Measurements from ENCODE around the gene TIMP3. TPM values are rescaled to one million over a fixed set of nuclear protein-coding genes. Genes with fewer than 3 reads are reported as not detected.

Gene TIMP3
- polyA plus RNA-seq, 3 donors = not detected

GRCh38 chr22:32876516-32876915, 75.0 kb downstream of the TIMP3 start:
- Histone ChIP-seq H3K79me2 (ENCODE audit: insufficient read depth, low read length) (no peaks in the 10 kb centered on the region), H2AFZ (ENCODE audit: insufficient read depth, low read depth, low read length, poor library complexity, severe bottlenecking) (no peak overlapping the region), H3K27me3 (ENCODE audit: control insufficient read depth in 2 of 2, insufficient read depth in 2 of 2, low read length in 2 of 2) (peaks cover 3 to 12% of the 10 kb centered on the region in 2 donors), H3K36me3 (replicated peaks in 1 of 2; ENCODE audit: control insufficient read depth in 1 of 2, insufficient read depth in 2 of 2, low read length in 2 of 2) (no peaks in the 10 kb centered on the region), H3K4me3 (replicated peaks in 1 of 3; ENCODE audit: low read depth in 2 of 3, low read length in 3 of 3) (no peak overlapping the region), H3K9ac (ENCODE audit: insufficient read depth, low read length, poor library complexity, severe bottlenecking) (no peak overlapping the region), H3K4me2 (replicated peaks; ENCODE audit: extremely low read depth, low read length, poor library complexity, severe bottlenecking) (no peak overlapping the region), H3K9me3 (replicated peaks in 1 of 2; ENCODE audit: control insufficient read depth in 1 of 2, insufficient read depth in 1 of 2, low read length in 2 of 2) (no peaks in the 10 kb centered on the region), H3K4me1 (ENCODE audit: control insufficient read depth in 1 of 2, insufficient read depth in 2 of 2, low read length in 2 of 2) (no peaks in the 10 kb centered on the region), H3K27ac (ENCODE audit: low read depth in 1 of 2, low read length in 2 of 2) (no peak overlapping the region), H4K20me1 (ENCODE audit: insufficient read depth, low read length) (no peaks in the 10 kb centered on the region)
- no peaks in the 10 kb centered on the region for H3K36me3 Mint-ChIP-seq
- H3K4me3 Mint-ChIP-seq = no peak overlapping the region
- H3K9me3 Mint-ChIP-seq = peaks cover 0 to 1% (median 0%) of the 10 kb centered on the region in 7 donors
- peaks cover 6% of the 10 kb centered on the region for H3K4me1 Mint-ChIP-seq
- no peak for DNase-seq
- no CpG with 5 or more reads among the region's 2 CpGs for WGBS (ENCODE audit: insufficient coverage)
- H3K27me3 Mint-ChIP-seq (ENCODE audit: low read depth in 3 of 3) = peaks cover 14 to 23% (median 21%) of the 10 kb centered on the region in 3 donors
- intact Hi-C loops (cut with micrococcal nuclease) = no loop called here
- H3K27ac Mint-ChIP-seq = no peak overlapping the region
- no peak for TF ChIP-seq CTCF (IDR thresholded peaks at IDR 0.05)

GRCh38 chr22:32877196-32877595, 75.7 kb downstream of the TIMP3 start:
- no peak for DNase-seq
- Histone ChIP-seq H3K4me1 (ENCODE audit: control insufficient read depth in 1 of 2, insufficient read depth in 2 of 2, low read length in 2 of 2) (peaks cover 0 to 2% of the 10 kb centered on the region in 2 donors), H4K20me1 (ENCODE audit: insufficient read depth, low read length) (no peaks in the 10 kb centered on the region), H2AFZ (ENCODE audit: insufficient read depth, low read depth, low read length, poor library complexity, severe bottlenecking) (no peak overlapping the region), H3K4me3 (replicated peaks in 1 of 3; ENCODE audit: low read depth in 2 of 3, low read length in 3 of 3) (no peak overlapping the region), H3K27me3 (ENCODE audit: control insufficient read depth in 2 of 2, insufficient read depth in 2 of 2, low read length in 2 of 2) (peaks cover 3 to 17% of the 10 kb centered on the region in 2 donors), H3K4me2 (replicated peaks; ENCODE audit: extremely low read depth, low read length, poor library complexity, severe bottlenecking) (no peak overlapping the region), H3K9ac (ENCODE audit: insufficient read depth, low read length, poor library complexity, severe bottlenecking) (no peak overlapping the region), H3K79me2 (ENCODE audit: insufficient read depth, low read length) (no peaks in the 10 kb centered on the region), H3K36me3 (replicated peaks in 1 of 2; ENCODE audit: control insufficient read depth in 1 of 2, insufficient read depth in 2 of 2, low read length in 2 of 2) (no peaks in the 10 kb centered on the region), H3K27ac (ENCODE audit: low read depth in 1 of 2, low read length in 2 of 2) (no peak overlapping the region), H3K9me3 (replicated peaks in 1 of 2; ENCODE audit: control insufficient read depth in 1 of 2, insufficient read depth in 1 of 2, low read length in 2 of 2) (no peaks in the 10 kb centered on the region)
- intact Hi-C loops (cut with micrococcal nuclease) = no loop called here
- TF ChIP-seq CTCF (IDR thresholded peaks at IDR 0.05) = no peak
- H3K36me3 Mint-ChIP-seq = no peaks in the 10 kb centered on the region
- WGBS (ENCODE audit: insufficient coverage) = 100% methylated on average over 2 of the region's 3 CpGs
- peaks cover 15 to 27% (median 24%) of the 10 kb centered on the region in 3 donors for H3K27me3 Mint-ChIP-seq (ENCODE audit: low read depth in 3 of 3)
- H3K4me3 Mint-ChIP-seq = no peak overlapping the region
- no peak overlapping the region for H3K27ac Mint-ChIP-seq
- H3K4me1 Mint-ChIP-seq = peaks cover 13% of the 10 kb centered on the region
- H3K9me3 Mint-ChIP-seq = peaks cover 0 to 1% (median 0%) of the 10 kb centered on the region in 7 donors
